ENCODE results near the gene EDAR. TPM values are rescaled to one million over a fixed set of nuclear protein-coding genes. Genes with fewer than 3 reads are reported as not detected.

EDAR gene
- total and polyA plus RNA-seq, 7 donors, result 0.01 TPM; not detected in 6

- 75 to 82% (median 81%) methylated on average over 3 of the region's 3 CpGs for WGBS, 3 donors
- ATAC-seq (no peak), DNase-seq (no peak)
- Histone ChIP-seq H3K27ac (no peak overlapping the region), H3K36me3 (ENCODE audit: insufficient read depth in 1 of 2, low read depth in 1 of 2) (no peaks in the 10 kb centered on the region), H3K27me3 (ENCODE audit: insufficient read depth in 3 of 3, low read length in 2 of 3) (no peaks in the 10 kb centered on the region), H3K4me1 (no peaks in the 10 kb centered on the region), H3K4me3 (no peak overlapping the region), H3K9me3 (peaks cover 1% of the 10 kb centered on the region)
- intact Hi-C loops (cut with DNase I), result no loop called here
- TF ChIP-seq, protein P1, sequence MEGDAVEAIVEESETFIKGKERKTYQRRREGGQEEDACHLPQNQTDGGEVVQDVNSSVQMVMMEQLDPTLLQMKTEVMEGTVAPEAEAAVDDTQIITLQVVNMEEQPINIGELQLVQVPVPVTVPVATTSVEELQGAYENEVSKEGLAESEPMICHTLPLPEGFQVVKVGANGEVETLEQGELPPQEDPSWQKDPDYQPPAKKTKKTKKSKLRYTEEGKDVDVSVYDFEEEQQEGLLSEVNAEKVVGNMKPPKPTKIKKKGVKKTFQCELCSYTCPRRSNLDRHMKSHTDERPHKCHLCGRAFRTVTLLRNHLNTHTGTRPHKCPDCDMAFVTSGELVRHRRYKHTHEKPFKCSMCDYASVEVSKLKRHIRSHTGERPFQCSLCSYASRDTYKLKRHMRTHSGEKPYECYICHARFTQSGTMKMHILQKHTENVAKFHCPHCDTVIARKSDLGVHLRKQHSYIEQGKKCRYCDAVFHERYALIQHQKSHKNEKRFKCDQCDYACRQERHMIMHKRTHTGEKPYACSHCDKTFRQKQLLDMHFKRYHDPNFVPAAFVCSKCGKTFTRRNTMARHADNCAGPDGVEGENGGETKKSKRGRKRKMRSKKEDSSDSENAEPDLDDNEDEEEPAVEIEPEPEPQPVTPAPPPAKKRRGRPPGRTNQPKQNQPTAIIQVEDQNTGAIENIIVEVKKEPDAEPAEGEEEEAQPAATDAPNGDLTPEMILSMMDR (IDR thresholded peaks at IDR 0.05), result no peak
These were observed 94.3 kb downstream of the EDAR start for GRCh38 chr2:108894766-108895165.

GRCh38 chr2:108893277-108893676 lies 95.7 kb downstream of the EDAR start:
- Histone ChIP-seq H3K27ac (no peak overlapping the region), H3K36me3 (ENCODE audit: insufficient read depth in 1 of 2, low read depth in 1 of 2) (no peaks in the 10 kb centered on the region), H3K9me3 (peaks cover 4% of the 10 kb centered on the region), H3K4me3 (no peak overlapping the region), H3K4me1 (no peaks in the 10 kb centered on the region), H3K27me3 (ENCODE audit: insufficient read depth in 3 of 3, low read length in 2 of 3) (no peaks in the 10 kb centered on the region)
- ATAC-seq, result no peak
- 86 to 100% (median 98%) methylated on average over 1 of the region's 1 CpG for WGBS, 3 donors
- DNase-seq, result no peak
- intact Hi-C loops (cut with DNase I), result no loop called here
- TF ChIP-seq, protein P1 (IDR thresholded peaks at IDR 0.05), result no peak

GRCh38 chr2:108889907-108890306 lies 99.1 kb downstream of the EDAR start:
- TF ChIP-seq, protein P1 (IDR thresholded peaks at IDR 0.05), result no peak
- no peak overlapping the region for H3K4me3 ChIP-seq
- H3K27me3 ChIP-seq (ENCODE audit: insufficient read depth in 3 of 3, low read length in 2 of 3), result no peaks in the 10 kb centered on the region
- no peaks in the 10 kb centered on the region for H3K4me1 ChIP-seq
- H3K9me3 ChIP-seq, result peaks cover 4% of the 10 kb centered on the region
- WGBS, 3 donors, result 94 to 97% (median 95%) methylated on average over 1 of the region's 1 CpG
- ATAC-seq (no peak), DNase-seq (no peak)
- intact Hi-C loops (cut with DNase I), result no loop called here
- no peak overlapping the region for H3K27ac ChIP-seq
- H3K36me3 ChIP-seq (ENCODE audit: insufficient read depth in 1 of 2, low read depth in 1 of 2), result no peaks in the 10 kb centered on the region

DNA sequence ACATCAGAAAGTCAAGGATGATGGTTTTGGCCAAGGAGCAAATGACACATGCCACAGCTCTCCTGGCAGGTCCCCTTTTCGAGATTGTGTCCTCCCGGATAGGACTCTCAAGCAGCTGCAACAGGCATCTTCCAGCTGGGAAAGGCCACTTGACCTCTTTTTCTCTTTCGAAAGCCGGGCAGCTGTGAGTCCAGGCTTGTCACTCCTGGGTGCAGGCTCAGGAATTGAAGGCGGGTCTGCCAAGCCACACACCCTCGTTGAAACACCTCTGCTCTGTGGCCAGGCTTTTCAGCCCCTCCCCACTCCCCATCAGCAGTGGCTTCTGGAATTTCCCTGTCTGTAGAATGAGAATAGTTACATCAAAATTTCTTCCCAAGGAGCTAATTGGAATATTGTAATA lies 104.4 kb downstream of the EDAR start:
- DNase-seq (no peak), ATAC-seq (no peak)
- peaks cover 1% of the 10 kb centered on the region for H3K9me3 ChIP-seq
- H3K27ac ChIP-seq, result no peak overlapping the region
- TF ChIP-seq, protein P1 (IDR thresholded peaks at IDR 0.05), result no peak
- no peaks in the 10 kb centered on the region for H3K4me1 ChIP-seq
- H3K36me3 ChIP-seq (ENCODE audit: insufficient read depth in 1 of 2, low read depth in 1 of 2), result no peaks in the 10 kb centered on the region
- no peaks in the 10 kb centered on the region for H3K27me3 ChIP-seq (ENCODE audit: insufficient read depth in 3 of 3, low read length in 2 of 3)
- WGBS, 3 donors, result 17 to 49% (median 33%) methylated on average over 6 of the region's 6 CpGs
- H3K4me3 ChIP-seq, result no peak overlapping the region
- intact Hi-C loops (cut with DNase I), result no loop called here

DNA sequence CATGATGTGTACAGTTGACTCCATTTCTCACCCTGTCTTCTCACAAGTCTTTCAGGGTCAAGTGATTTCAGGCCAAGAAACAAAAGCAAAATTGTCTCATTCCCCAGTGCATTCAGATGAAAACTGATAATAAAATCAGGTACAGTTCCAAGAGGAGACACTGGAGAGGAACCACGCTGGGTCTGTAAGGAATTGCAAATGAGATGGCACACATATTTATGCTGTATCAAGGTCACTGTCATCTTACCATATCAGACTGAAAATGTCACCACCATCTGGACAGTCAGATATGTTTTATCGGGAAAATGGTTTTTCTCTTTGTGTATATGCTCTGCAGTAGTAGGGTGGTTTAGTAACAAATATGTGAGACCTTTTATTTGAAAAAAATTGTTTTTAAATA lies 110.7 kb downstream of the EDAR start:
- DNase-seq (no peak), ATAC-seq (no peak)
- WGBS, 3 donors, result 49 to 81% (median 72%) methylated on average over 2 of the region's 2 CpGs
- Histone ChIP-seq H3K4me3 (no peak overlapping the region), H3K36me3 (ENCODE audit: insufficient read depth in 1 of 2, low read depth in 1 of 2) (no peaks in the 10 kb centered on the region), H3K27me3 (ENCODE audit: insufficient read depth in 3 of 3, low read length in 2 of 3) (no peaks in the 10 kb centered on the region), H3K27ac (no peak overlapping the region), H3K9me3 (no peaks in the 10 kb centered on the region), H3K4me1 (no peaks in the 10 kb centered on the region)
- TF ChIP-seq, protein P1 (IDR thresholded peaks at IDR 0.05), result no peak
- intact Hi-C loops (cut with DNase I), result no loop called here
